Measurements from ENCODE around the gene RTP1.
"Not testable (repeated sequence)": the region's sequence is repeated elsewhere in the genome, so short reads cannot be mapped to it uniquely, and the experiment has no call there.

Gene RTP1

GRCh38 chr3:187197335-187197649 is at the start of gene RTP1:
Gene RTP1, plus strand, starts transcription at chr3:187197486. Its CDS starts 30 bp downstream, at chr3:187197516.
- DNase-seq (ENCODE audit: low read depth): no peak

- no peak for DNase-seq (ENCODE audit: low read depth)
Observed at GRCh38 chr3:187150186-187150585, 47.1 kb upstream of the RTP1 start.

GRCh38 chr3:187150599-187150998 is 46.7 kb upstream of the RTP1 start:
- peak; percentile 51 for DNase-seq (ENCODE audit: low read depth)

GRCh38 chr3:187161556-187161955 is 35.7 kb upstream of the RTP1 start:
- no peak for DNase-seq (ENCODE audit: low read depth)

- no peak for DNase-seq (ENCODE audit: low read depth)
Observed at GRCh38 chr3:187162265-187162953, 34.9 kb upstream of the RTP1 start.

GRCh38 chr3:187165144-187165543 is 32.1 kb upstream of the RTP1 start:
- peak; percentile 9 for DNase-seq (ENCODE audit: low read depth)

- DNase-seq (ENCODE audit: low read depth): no peak
Observed at GRCh38 chr3:187166750-187167149, 30.5 kb upstream of the RTP1 start.

- DNase-seq (ENCODE audit: low read depth): no peak
Observed at GRCh38 chr3:187167777-187168176, 29.5 kb upstream of the RTP1 start.

- DNase-seq (ENCODE audit: low read depth): no peak
Observed at GRCh38 chr3:187169231-187169960, 27.9 kb upstream of the RTP1 start.

- DNase-seq (ENCODE audit: low read depth): not testable (repeated sequence)
Observed at GRCh38 chr3:187170911-187171310, 26.4 kb upstream of the RTP1 start.

- DNase-seq (ENCODE audit: low read depth): no peak
Observed at GRCh38 chr3:187172929-187173328, 24.4 kb upstream of the RTP1 start.

- DNase-seq (ENCODE audit: low read depth): no peak
Observed at GRCh38 chr3:187181454-187182170, 15.7 kb upstream of the RTP1 start.

GRCh38 chr3:187183210-187183862 is 13.9 kb upstream of the RTP1 start:
- no peak for DNase-seq (ENCODE audit: low read depth)

GRCh38 chr3:187183903-187184302 is 13.4 kb upstream of the RTP1 start:
- no peak for DNase-seq (ENCODE audit: low read depth)

GRCh38 chr3:187185759-187186158 is 11.5 kb upstream of the RTP1 start:
- DNase-seq (ENCODE audit: low read depth): no peak

GRCh38 chr3:187186375-187186774 is 10.9 kb upstream of the RTP1 start:
- no peak for DNase-seq (ENCODE audit: low read depth)

- DNase-seq (ENCODE audit: low read depth): no peak
Observed at GRCh38 chr3:187186801-187187421, 10.4 kb upstream of the RTP1 start.

- DNase-seq (ENCODE audit: low read depth): no peak
Observed at GRCh38 chr3:187188931-187189330, 8.4 kb upstream of the RTP1 start.

- DNase-seq (ENCODE audit: low read depth): no peak
Observed at GRCh38 chr3:187191271-187191670, 6.0 kb upstream of the RTP1 start.

- DNase-seq (ENCODE audit: low read depth): no peak
Observed at GRCh38 chr3:187193181-187193580, 4.1 kb upstream of the RTP1 start.

- DNase-seq (ENCODE audit: low read depth): no peak
Observed at GRCh38 chr3:187196573-187197334, 532 bp upstream of the RTP1 start.
